ENCODE data around the gene FAM9A. TPM values are rescaled to one million over a fixed set of nuclear protein-coding genes. Genes with fewer than 3 reads are reported as not detected.

The FAM9A gene
- total and polyA plus RNA-seq, 2 donors (not counting 1 experiment from before 2014, with no cell fraction given) = not detected

GRCh38 chrX:8823698-8824097, 22.5 kb upstream of the FAM9A start:
- no peaks in the 10 kb centered on the region for H3K4me1 Mint-ChIP-seq
- DNase-seq (no peak), ATAC-seq (ENCODE audit: low read depth) (no peak)
- Histone ChIP-seq H3K27me3 (replicated peaks in 1 of 4; ENCODE audit: control extremely low read depth in 1 of 4, control insufficient read depth in 3 of 4, insufficient read depth in 4 of 4, low read length in 3 of 4) (peaks cover 0 to 2% (median 0%) of the 10 kb centered on the region in 4 experiments), H3K36me3 (replicated peaks in 1 of 2; ENCODE audit: control extremely low read depth in 1 of 2, control insufficient read depth in 1 of 2, extremely low read depth in 1 of 2, insufficient read depth in 2 of 2, low read length in 1 of 2) (no peaks in the 10 kb centered on the region), H3K4me3 (ENCODE audit: control extremely low read depth in 1 of 5, extremely low read depth in 1 of 5, insufficient read depth in 1 of 5, low read depth in 2 of 5, low read length in 4 of 5) (no peak overlapping the region), H3K9me3 (ENCODE audit: control extremely low read depth in 1 of 3, control insufficient read depth in 2 of 3, insufficient read depth in 1 of 3, low read length in 2 of 3) (no peaks in the 10 kb centered on the region), H3K4me2 (replicated peaks; ENCODE audit: low read depth, low read length, poor library complexity, severe bottlenecking) (no peak overlapping the region), H4K20me1 (ENCODE audit: control insufficient read depth, insufficient read depth, low read length, poor library complexity, severe bottlenecking) (no peaks in the 10 kb centered on the region), H3K4me1 (ENCODE audit: control insufficient read depth in 2 of 2, insufficient read depth in 2 of 2, low read length in 2 of 2) (no peaks in the 10 kb centered on the region), H3K79me2 (ENCODE audit: control insufficient read depth, insufficient read depth, low read length) (no peaks in the 10 kb centered on the region), H3K27ac (ENCODE audit: low read length in 2 of 2) (no peak overlapping the region), H3K9ac (ENCODE audit: low read length) (no peak overlapping the region), H2AFZ (ENCODE audit: insufficient read depth, low read depth, low read length, poor library complexity, severe bottlenecking) (no peak overlapping the region)
- ChIA-PET POLR2A (no interaction called here), CTCF (no interaction called here)
- H3K27me3 Mint-ChIP-seq = peaks cover 11% of the 10 kb centered on the region
- TF ChIP-seq EZH2 (IDR thresholded peaks at IDR 0.05; ENCODE audit: borderline replicate concordance, insufficient read depth, low read depth, low read length, poor library complexity, severe bottlenecking) (no peak), CTCF (IDR thresholded peaks at IDR 0.05) (no peak)
- H3K4me3 Mint-ChIP-seq = no peak overlapping the region
- WGBS (ENCODE audit: insufficient coverage) = no CpG with 5 or more reads among the region's 1 CpG
- intact Hi-C loops (cut with micrococcal nuclease) = no loop called here
- no peak overlapping the region for H3K27ac Mint-ChIP-seq
- no peaks in the 10 kb centered on the region for H3K9me3 Mint-ChIP-seq (ENCODE audit: insufficient read depth)

GRCh38 chrX:8822002-8822401, 20.8 kb upstream of the FAM9A start:
- ChIA-PET CTCF (no interaction called here), POLR2A (no interaction called here)
- H3K27ac ChIP-seq (ENCODE audit: low read length in 2 of 2) = no peak overlapping the region
- H3K4me1 Mint-ChIP-seq = no peaks in the 10 kb centered on the region
- H3K79me2 ChIP-seq (ENCODE audit: control insufficient read depth, insufficient read depth, low read length) = no peaks in the 10 kb centered on the region
- ATAC-seq (ENCODE audit: low read depth) = no peak
- intact Hi-C loops (cut with micrococcal nuclease) = no loop called here
- H3K4me1 ChIP-seq (ENCODE audit: control insufficient read depth in 2 of 2, insufficient read depth in 2 of 2, low read length in 2 of 2) = no peaks in the 10 kb centered on the region
- no peak overlapping the region for H3K27ac Mint-ChIP-seq
- H3K27me3 ChIP-seq (replicated peaks in 1 of 4; ENCODE audit: control extremely low read depth in 1 of 4, control insufficient read depth in 3 of 4, insufficient read depth in 4 of 4, low read length in 3 of 4) = peaks cover 0 to 2% (median 0%) of the 10 kb centered on the region in 4 experiments
- DNase-seq = no peak
- no peaks in the 10 kb centered on the region for H3K9me3 Mint-ChIP-seq (ENCODE audit: insufficient read depth)
- H3K9ac ChIP-seq (ENCODE audit: low read length) = no peak overlapping the region
- H3K27me3 Mint-ChIP-seq = peaks cover 10% of the 10 kb centered on the region
- H4K20me1 ChIP-seq (ENCODE audit: control insufficient read depth, insufficient read depth, low read length, poor library complexity, severe bottlenecking) = no peaks in the 10 kb centered on the region
- TF ChIP-seq EZH2 (IDR thresholded peaks at IDR 0.05; ENCODE audit: borderline replicate concordance, insufficient read depth, low read depth, low read length, poor library complexity, severe bottlenecking) (no peak), CTCF (IDR thresholded peaks at IDR 0.05) (no peak)
- no peak overlapping the region for H3K4me3 Mint-ChIP-seq
- no peak overlapping the region for H3K4me3 ChIP-seq (ENCODE audit: control extremely low read depth in 1 of 5, extremely low read depth in 1 of 5, insufficient read depth in 1 of 5, low read depth in 2 of 5, low read length in 4 of 5)
- H3K9me3 ChIP-seq (ENCODE audit: control extremely low read depth in 1 of 3, control insufficient read depth in 2 of 3, insufficient read depth in 1 of 3, low read length in 2 of 3) = no peaks in the 10 kb centered on the region
- H2AFZ ChIP-seq (ENCODE audit: insufficient read depth, low read depth, low read length, poor library complexity, severe bottlenecking) = no peak overlapping the region
- no peak overlapping the region for H3K4me2 ChIP-seq (replicated peaks; ENCODE audit: low read depth, low read length, poor library complexity, severe bottlenecking)
- WGBS (ENCODE audit: insufficient coverage) = no CpG with 5 or more reads among the region's 6 CpGs
- no peaks in the 10 kb centered on the region for H3K36me3 ChIP-seq (replicated peaks in 1 of 2; ENCODE audit: control extremely low read depth in 1 of 2, control insufficient read depth in 1 of 2, extremely low read depth in 1 of 2, insufficient read depth in 2 of 2, low read length in 1 of 2)
